Suppressor macrophage treated with lipopolysaccharide for 1 hour (primary cell): Measurements from ENCODE around the gene CD226.

Source experiments
- DNase-seq, 3 donors: peaks; one replicate each; pipeline ENCODE4 v3.0.0-alpha.2; 2020 to 2022

Gene CD226

DNA sequence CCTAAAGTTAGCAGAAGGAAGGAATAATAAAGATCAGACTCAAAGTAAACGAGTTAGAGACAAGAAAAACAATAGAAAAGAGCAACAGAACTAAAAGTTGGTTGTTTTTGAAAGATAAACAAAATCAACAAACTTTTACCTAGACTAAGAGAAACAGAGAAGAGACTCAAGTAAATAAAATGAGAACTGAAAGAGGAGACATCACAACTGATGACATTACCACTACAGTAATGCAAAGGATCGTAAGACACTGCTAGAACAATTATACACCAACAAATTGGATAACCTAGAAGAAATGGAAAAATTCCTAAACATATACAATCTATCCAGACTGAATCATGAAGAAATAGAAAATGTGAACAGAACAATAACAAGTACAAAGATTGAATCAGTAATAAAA, 139.3 kb downstream of the CD226 start:
- DNase-seq = no peak

DNA sequence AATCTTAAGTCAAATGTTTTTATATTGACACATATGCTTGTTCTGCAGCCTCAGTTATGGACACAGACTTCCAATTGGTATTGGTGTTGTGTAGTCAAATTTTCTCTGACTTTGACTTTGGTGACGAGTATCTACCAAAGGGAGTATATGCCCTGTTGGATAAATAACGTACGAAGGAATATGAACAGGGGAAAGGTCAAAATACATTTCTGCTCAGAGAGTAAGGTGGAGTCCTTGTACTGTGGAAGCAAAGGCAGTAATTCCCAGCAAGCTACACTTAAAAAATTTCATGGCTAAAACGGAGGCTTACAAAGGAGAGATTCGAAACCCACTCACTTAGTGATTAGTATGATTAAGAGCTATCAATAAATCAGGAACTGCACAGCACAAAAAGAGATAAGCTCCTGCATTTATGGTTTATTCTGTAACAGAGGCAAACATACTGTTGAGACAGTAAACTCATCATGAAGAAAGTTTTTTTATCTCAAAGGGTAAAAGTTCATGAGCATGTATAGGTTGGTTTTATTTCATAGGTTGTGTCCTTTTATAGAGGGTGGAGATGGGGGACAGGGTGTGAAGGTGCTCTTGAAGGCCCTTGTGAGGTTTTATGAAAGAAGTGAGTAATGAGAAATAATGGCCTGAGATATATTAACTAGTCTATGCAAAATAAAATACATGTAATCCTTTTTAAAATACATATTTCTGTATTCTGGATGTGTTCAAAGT, 142.7 kb downstream of the CD226 start:
- DNase-seq = no peak
